Liver (tissue), 9 donors: ENCODE measurements around the gene PIWIL4. TPM values are rescaled to one million over a fixed set of nuclear protein-coding genes. Genes with fewer than 3 reads are reported as not detected.

Experiments used
- DNase-seq: peaks from one replicate; pipeline ENCODE4 v3.0.0-alpha.2; 2017; ENCODE audit warnings: low spot score
- H3K27ac ChIP-seq, 2 donors: one replicate each; pipeline ENCODE4 v1.7.0; 2013; ENCODE audit warnings: inconsistent platforms in 2 of 2, low read length in 2 of 2, control low read depth in 1 of 2, low read depth in 1 of 2, mild to moderate bottlenecking in 1 of 2
- H3K27me3 ChIP-seq, 4 donors: one replicate each; pipeline versions ENCODE4 v1.6.1 to v1.7.0; 2013; ENCODE audit warnings: low read length in 3 of 4, inconsistent platforms in 1 of 4, mild to moderate bottlenecking in 1 of 4, moderate library complexity in 1 of 4; ENCODE audit not compliant: control insufficient read depth in 4 of 4, insufficient read depth in 4 of 4
- H3K36me3 ChIP-seq, 4 donors: one replicate each; pipeline versions ENCODE4 v1.6.1 to v1.7.0; 2013; ENCODE audit warnings: low read length in 3 of 4, mild to moderate bottlenecking in 3 of 4, low read depth in 1 of 4, moderate library complexity in 1 of 4; ENCODE audit not compliant: control insufficient read depth in 4 of 4, insufficient read depth in 3 of 4
- H3K4me1 ChIP-seq, 4 donors: one replicate each; pipeline versions ENCODE4 v1.6.1 to v1.7.0; 2013; ENCODE audit warnings: low read length in 3 of 4, mild to moderate bottlenecking in 3 of 4, moderate library complexity in 1 of 4; ENCODE audit not compliant: control insufficient read depth in 4 of 4, insufficient read depth in 4 of 4
- H3K4me3 ChIP-seq, 3 donors: one replicate each; pipeline versions ENCODE4 v1.6.1 to v1.7.0; 2013; ENCODE audit warnings: low read length in 3 of 3, control low read depth in 1 of 3, low read depth in 1 of 3, mild to moderate bottlenecking in 1 of 3
- H3K9ac ChIP-seq, 2 donors: one replicate each; pipeline ENCODE4 v1.7.0; 2013; ENCODE audit warnings: low read length in 2 of 2, mild to moderate bottlenecking in 2 of 2, moderate library complexity in 2 of 2, control low read depth in 1 of 2, low read depth in 1 of 2
- H3K9me3 ChIP-seq, 4 donors: one replicate each; pipeline versions ENCODE4 v1.6.1 to v1.7.0; 2013; ENCODE audit warnings: low read length in 3 of 4; ENCODE audit not compliant: control insufficient read depth in 4 of 4
- EGR1 ChIP-seq, 2 donors: IDR thresholded peaks; 2 replicates each; pipeline ENCODE4 v1.6.1; 2016 to 2018; ENCODE audit warnings: antibody characterized with exemption in 2 of 2, low read depth in 2 of 2
- FOXA1 ChIP-seq: IDR thresholded peaks from 2 replicates; pipeline ENCODE4 v1.6.1; 2016; ENCODE audit warnings: antibody characterized with exemption
- FOXA2 ChIP-seq: IDR thresholded peaks from 2 replicates; pipeline ENCODE4 v1.6.1; 2016; ENCODE audit warnings: antibody characterized with exemption
- GABPA ChIP-seq, 2 donors: IDR thresholded peaks in 1 of 2; conservative IDR thresholded peaks in 1 of 2; 2 replicates each; pipeline ENCODE4 v1.6.1; 2016; ENCODE audit warnings: antibody characterized with exemption in 2 of 2, mild to moderate bottlenecking in 1 of 2, moderate library complexity in 1 of 2
- HNF4A ChIP-seq, 2 donors: conservative IDR thresholded peaks; 2 replicates each; pipeline ENCODE4 v1.6.1; 2016; ENCODE audit warnings: antibody characterized with exemption in 2 of 2, mild to moderate bottlenecking in 2 of 2
- HNF4G ChIP-seq: IDR thresholded peaks from 2 replicates; pipeline ENCODE4 v1.6.1; 2016; ENCODE audit warnings: antibody characterized with exemption
- JUND ChIP-seq, 2 donors: IDR thresholded peaks; 2 replicates each; pipeline ENCODE4 v1.6.1; 2016; ENCODE audit warnings: antibody characterized with exemption in 2 of 2
- NR2F2 ChIP-seq: IDR thresholded peaks from 2 replicates; pipeline ENCODE4 v1.6.1; 2016; ENCODE audit warnings: antibody characterized with exemption
- RAD21 ChIP-seq, 2 donors: IDR thresholded peaks; 2 replicates each; pipeline ENCODE4 v1.6.1; 2016; ENCODE audit warnings: antibody characterized with exemption in 2 of 2, mild to moderate bottlenecking in 2 of 2
- RXRA ChIP-seq, 2 donors: IDR thresholded peaks; 2 replicates each; pipeline ENCODE4 v1.6.1; 2017 to 2018; ENCODE audit warnings: antibody characterized with exemption in 2 of 2, mild to moderate bottlenecking in 1 of 2
- SP1 ChIP-seq: IDR thresholded peaks from 2 replicates; pipeline ENCODE4 v1.6.1; 2018; ENCODE audit warnings: antibody characterized with exemption, mild to moderate bottlenecking
- TAF1 ChIP-seq: conservative IDR thresholded peaks from 2 replicates; pipeline ENCODE4 v1.6.1; 2016; ENCODE audit warnings: antibody characterized with exemption, mild to moderate bottlenecking
- YY1 ChIP-seq: IDR thresholded peaks from 2 replicates; pipeline ENCODE4 v1.6.1; 2016; ENCODE audit warnings: antibody characterized with exemption, mild to moderate bottlenecking
- WGBS: extraction: QIAGEN DNeasy Blood & Tissue Kit; methylation state at CpG from one replicate; pipeline ENCODE4 v1.1.7; 2013; 5-methylcytosine and 5-hydroxymethylcytosine counted together
- polyA plus RNA-seq, 2 donors: library from polyadenylated mRNA; stranded (reverse) in 1 of 2; unstranded in 1 of 2; fragments of 200-250 nt in 1 of 2; fragments of >200 nt in 1 of 2; fragmentation: Nextera tagmentation in 1 of 2; extraction: Ambion mirVana in 1 of 2; gene quantifications; one replicate each; pipeline versions ENCODE4 v1.2.1 to v1.2.3, GENCODE V29; 2013 to 2015
- total RNA-seq, 2 donors: library from RNA; depleted of rRNA; stranded (reverse); fragments of >200 nt; gene quantifications; one replicate each; pipeline ENCODE4 v1.2.3, GENCODE V29; 2014
- TF ChIP-seq, protein P1 (sequence below): fragments of 150-350 bp; IDR thresholded peaks from 2 replicates; pipeline ENCODE4 v1.5.1; 2017; ENCODE audit warnings: improper control_type of control experiment, low read depth, low read length; ENCODE audit not compliant: missing input control
- TF ChIP-seq, protein P2 (sequence below): IDR thresholded peaks from 2 replicates; pipeline ENCODE4 v1.6.1; 2016; ENCODE audit warnings: antibody characterized with exemption
- TF ChIP-seq, protein P3 (sequence below): IDR thresholded peaks from 2 replicates; pipeline ENCODE4 v1.6.1; 2016; ENCODE audit warnings: antibody characterized with exemption
- TF ChIP-seq, protein P4 (sequence below): IDR thresholded peaks from 2 replicates; pipeline ENCODE4 v1.6.1; 2016; ENCODE audit warnings: antibody characterized with exemption
- TF ChIP-seq, protein P5 (sequence below): IDR thresholded peaks from 2 replicates; pipeline ENCODE4 v1.6.1; 2016; ENCODE audit warnings: antibody characterized with exemption, mild to moderate bottlenecking
- donor health status: healthy.
- donor health status: healthy.
- donor health status: healthy.
- donor health status: healthy.
- donor health status: healthy.

PIWIL4 gene
- total and polyA plus RNA-seq, 4 donors = 0.18 to 1.5 (median 0.51) TPM

DNA sequence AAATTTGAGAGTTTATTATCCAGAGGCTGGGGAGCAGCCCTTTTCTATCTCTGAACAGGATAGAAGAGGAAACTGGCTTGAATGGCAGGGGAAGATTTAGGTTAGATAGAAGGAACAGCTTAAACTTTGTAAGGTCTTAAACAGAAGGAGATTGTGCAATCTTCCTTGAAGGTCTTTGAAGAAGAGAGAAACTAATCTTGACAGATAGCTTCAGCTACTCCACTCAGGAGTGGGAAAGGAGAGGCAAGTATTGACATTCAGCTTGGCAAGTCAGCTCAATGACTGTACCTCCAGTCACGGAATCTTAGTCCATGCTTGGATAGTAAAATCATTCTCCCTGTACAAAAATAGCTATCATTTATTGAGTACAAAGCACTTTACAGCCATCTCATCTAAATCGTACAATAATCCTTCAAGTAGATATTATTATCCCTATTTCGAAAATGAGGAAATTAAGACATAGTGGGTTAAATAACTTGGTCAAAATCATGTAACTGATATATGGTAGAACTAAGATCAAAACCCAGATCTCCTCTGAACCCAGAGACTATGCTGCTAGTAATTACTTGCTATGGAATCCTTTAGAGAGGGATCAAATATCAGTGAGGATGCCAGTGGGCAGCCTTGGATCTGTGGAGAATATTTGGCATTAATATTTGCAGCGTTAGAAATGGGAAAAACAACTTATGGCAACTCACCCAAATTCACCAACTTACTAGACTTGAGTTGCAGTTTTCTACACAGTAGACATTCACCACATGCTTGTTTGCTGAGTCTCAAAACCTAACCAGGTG lies 40.3 kb upstream of the PIWIL4 start:
- TF ChIP-seq, protein P1, sequence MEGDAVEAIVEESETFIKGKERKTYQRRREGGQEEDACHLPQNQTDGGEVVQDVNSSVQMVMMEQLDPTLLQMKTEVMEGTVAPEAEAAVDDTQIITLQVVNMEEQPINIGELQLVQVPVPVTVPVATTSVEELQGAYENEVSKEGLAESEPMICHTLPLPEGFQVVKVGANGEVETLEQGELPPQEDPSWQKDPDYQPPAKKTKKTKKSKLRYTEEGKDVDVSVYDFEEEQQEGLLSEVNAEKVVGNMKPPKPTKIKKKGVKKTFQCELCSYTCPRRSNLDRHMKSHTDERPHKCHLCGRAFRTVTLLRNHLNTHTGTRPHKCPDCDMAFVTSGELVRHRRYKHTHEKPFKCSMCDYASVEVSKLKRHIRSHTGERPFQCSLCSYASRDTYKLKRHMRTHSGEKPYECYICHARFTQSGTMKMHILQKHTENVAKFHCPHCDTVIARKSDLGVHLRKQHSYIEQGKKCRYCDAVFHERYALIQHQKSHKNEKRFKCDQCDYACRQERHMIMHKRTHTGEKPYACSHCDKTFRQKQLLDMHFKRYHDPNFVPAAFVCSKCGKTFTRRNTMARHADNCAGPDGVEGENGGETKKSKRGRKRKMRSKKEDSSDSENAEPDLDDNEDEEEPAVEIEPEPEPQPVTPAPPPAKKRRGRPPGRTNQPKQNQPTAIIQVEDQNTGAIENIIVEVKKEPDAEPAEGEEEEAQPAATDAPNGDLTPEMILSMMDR = no peak
- TF ChIP-seq, protein P2, sequence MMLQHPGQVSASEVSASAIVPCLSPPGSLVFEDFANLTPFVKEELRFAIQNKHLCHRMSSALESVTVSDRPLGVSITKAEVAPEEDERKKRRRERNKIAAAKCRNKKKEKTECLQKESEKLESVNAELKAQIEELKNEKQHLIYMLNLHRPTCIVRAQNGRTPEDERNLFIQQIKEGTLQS = no peak
- TF ChIP-seq SP1 (no peak), JUND (IDR thresholded peaks at IDR 0.05) (no peak), YY1 (no peak), FOXA2 (no peak), HNF4G (no peak), RXRA (IDR thresholded peaks at IDR 0.05) (no peak), GABPA (IDR thresholded peaks at IDR 0.05 in 1 of 2, conservative IDR thresholded peaks at IDR 0.05 in 1 of 2) (no peak), NR2F2 (no peak), FOXA1 (no peak), HNF4A (conservative IDR thresholded peaks at IDR 0.05) (no peak), EGR1 (IDR thresholded peaks at IDR 0.05; ENCODE audit: low read depth in 2 of 2) (no peak), TAF1 (no peak), RAD21 (IDR thresholded peaks at IDR 0.05) (no peak)
- TF ChIP-seq, protein P3, sequence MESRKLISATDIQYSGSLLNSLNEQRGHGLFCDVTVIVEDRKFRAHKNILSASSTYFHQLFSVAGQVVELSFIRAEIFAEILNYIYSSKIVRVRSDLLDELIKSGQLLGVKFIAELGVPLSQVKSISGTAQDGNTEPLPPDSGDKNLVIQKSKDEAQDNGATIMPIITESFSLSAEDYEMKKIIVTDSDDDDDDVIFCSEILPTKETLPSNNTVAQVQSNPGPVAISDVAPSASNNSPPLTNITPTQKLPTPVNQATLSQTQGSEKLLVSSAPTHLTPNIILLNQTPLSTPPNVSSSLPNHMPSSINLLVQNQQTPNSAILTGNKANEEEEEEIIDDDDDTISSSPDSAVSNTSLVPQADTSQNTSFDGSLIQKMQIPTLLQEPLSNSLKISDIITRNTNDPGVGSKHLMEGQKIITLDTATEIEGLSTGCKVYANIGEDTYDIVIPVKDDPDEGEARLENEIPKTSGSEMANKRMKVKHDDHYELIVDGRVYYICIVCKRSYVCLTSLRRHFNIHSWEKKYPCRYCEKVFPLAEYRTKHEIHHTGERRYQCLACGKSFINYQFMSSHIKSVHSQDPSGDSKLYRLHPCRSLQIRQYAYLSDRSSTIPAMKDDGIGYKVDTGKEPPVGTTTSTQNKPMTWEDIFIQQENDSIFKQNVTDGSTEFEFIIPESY = no peak
- TF ChIP-seq, protein P4, sequence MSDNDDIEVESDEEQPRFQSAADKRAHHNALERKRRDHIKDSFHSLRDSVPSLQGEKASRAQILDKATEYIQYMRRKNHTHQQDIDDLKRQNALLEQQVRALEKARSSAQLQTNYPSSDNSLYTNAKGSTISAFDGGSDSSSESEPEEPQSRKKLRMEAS = no peak

DNA sequence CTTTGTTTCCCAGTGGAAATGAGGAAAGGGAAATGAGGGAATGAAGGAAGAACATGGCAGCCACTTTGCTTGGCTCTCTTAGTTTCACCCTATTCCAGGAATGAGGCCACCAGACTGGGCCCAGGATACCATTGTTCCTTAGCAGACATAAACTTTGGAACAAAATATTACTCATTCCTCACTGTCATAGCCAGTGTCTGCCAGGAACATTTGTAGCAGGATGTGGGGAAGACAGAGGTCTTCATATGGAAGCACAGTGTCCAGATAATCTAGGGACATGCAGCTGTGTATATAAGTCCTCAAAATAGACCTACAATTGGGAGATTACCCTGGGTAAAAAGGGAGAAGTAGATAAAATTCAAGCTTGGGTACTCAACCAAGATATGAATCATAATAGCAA lies 38.6 kb upstream of the PIWIL4 start:
- Histone ChIP-seq H3K9ac (no peak overlapping the region), H3K4me1 (no peaks in the 10 kb centered on the region), H3K4me3 (no peak overlapping the region), H3K9me3 (no peaks in the 10 kb centered on the region), H3K27ac (no peak overlapping the region), H3K27me3 (no peaks in the 10 kb centered on the region), H3K36me3 (no peaks in the 10 kb centered on the region)
- DNase-seq = no peak
- TF ChIP-seq, protein P3 = no peak
- TF ChIP-seq GABPA (IDR thresholded peaks at IDR 0.05 in 1 of 2, conservative IDR thresholded peaks at IDR 0.05 in 1 of 2) = no peak
- TF ChIP-seq, protein P4 = no peak
- TF ChIP-seq TAF1 = no peak
- TF ChIP-seq HNF4G = no peak
- TF ChIP-seq RAD21 (IDR thresholded peaks at IDR 0.05) = no peak
- TF ChIP-seq, protein P2 = no peak
- TF ChIP-seq NR2F2 = no peak
- TF ChIP-seq, protein P5, sequence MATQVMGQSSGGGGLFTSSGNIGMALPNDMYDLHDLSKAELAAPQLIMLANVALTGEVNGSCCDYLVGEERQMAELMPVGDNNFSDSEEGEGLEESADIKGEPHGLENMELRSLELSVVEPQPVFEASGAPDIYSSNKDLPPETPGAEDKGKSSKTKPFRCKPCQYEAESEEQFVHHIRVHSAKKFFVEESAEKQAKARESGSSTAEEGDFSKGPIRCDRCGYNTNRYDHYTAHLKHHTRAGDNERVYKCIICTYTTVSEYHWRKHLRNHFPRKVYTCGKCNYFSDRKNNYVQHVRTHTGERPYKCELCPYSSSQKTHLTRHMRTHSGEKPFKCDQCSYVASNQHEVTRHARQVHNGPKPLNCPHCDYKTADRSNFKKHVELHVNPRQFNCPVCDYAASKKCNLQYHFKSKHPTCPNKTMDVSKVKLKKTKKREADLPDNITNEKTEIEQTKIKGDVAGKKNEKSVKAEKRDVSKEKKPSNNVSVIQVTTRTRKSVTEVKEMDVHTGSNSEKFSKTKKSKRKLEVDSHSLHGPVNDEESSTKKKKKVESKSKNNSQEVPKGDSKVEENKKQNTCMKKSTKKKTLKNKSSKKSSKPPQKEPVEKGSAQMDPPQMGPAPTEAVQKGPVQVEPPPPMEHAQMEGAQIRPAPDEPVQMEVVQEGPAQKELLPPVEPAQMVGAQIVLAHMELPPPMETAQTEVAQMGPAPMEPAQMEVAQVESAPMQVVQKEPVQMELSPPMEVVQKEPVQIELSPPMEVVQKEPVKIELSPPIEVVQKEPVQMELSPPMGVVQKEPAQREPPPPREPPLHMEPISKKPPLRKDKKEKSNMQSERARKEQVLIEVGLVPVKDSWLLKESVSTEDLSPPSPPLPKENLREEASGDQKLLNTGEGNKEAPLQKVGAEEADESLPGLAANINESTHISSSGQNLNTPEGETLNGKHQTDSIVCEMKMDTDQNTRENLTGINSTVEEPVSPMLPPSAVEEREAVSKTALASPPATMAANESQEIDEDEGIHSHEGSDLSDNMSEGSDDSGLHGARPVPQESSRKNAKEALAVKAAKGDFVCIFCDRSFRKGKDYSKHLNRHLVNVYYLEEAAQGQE = no peak
- no peak for TF ChIP-seq HNF4A (conservative IDR thresholded peaks at IDR 0.05)
- no peak for TF ChIP-seq SP1

More for the DNA sequence above, 40.3 kb upstream of the PIWIL4 start:
- Histone ChIP-seq H3K27me3 (no peaks in the 10 kb centered on the region), H3K27ac (no peak overlapping the region), H3K4me1 (no peaks in the 10 kb centered on the region), H3K36me3 (no peaks in the 10 kb centered on the region), H3K9ac (no peak overlapping the region), H3K4me3 (no peak overlapping the region), H3K9me3 (no peaks in the 10 kb centered on the region)
- WGBS = 71% methylated on average over 4 of the region's 4 CpGs
- DNase-seq = no peak
